Stimulated activated memory B cell treated with anti-CD40 and anti-IgM and Interleukin-4, amounts not matched to agents 10 μg/mL and 1 μg/mL and 100 μg/mL, for 72 hours (primary cell): ENCODE measurements around the gene TRAF3IP1.

Source experiments
- ATAC-seq: fragments of 150-1000 bp; cut with Tn5 transposase; 2 replicates; pipeline ENCODE4 v1.10.0; 2021
- H3K27ac Mint-ChIP-seq: one replicate; pipeline ENCODE4 v1.8.0; 2022; ENCODE audit warnings: mild to moderate bottlenecking, mixed read lengths
- H3K27me3 Mint-ChIP-seq: one replicate; pipeline ENCODE4 v1.8.0; 2022; ENCODE audit warnings: mixed read lengths
- H3K36me3 Mint-ChIP-seq: one replicate; pipeline ENCODE4 v1.8.0; 2022; ENCODE audit warnings: mixed read lengths
- H3K4me1 Mint-ChIP-seq: one replicate; pipeline ENCODE4 v1.8.0; 2022; ENCODE audit warnings: mixed read lengths
- H3K4me3 Mint-ChIP-seq: one replicate; pipeline ENCODE4 v1.8.0; 2022; ENCODE audit warnings: mild to moderate bottlenecking, moderate library complexity, mixed read lengths
- H3K9me3 Mint-ChIP-seq: one replicate; pipeline ENCODE4 v1.8.0; 2022; ENCODE audit warnings: mixed read lengths

Gene TRAF3IP1

DNA sequence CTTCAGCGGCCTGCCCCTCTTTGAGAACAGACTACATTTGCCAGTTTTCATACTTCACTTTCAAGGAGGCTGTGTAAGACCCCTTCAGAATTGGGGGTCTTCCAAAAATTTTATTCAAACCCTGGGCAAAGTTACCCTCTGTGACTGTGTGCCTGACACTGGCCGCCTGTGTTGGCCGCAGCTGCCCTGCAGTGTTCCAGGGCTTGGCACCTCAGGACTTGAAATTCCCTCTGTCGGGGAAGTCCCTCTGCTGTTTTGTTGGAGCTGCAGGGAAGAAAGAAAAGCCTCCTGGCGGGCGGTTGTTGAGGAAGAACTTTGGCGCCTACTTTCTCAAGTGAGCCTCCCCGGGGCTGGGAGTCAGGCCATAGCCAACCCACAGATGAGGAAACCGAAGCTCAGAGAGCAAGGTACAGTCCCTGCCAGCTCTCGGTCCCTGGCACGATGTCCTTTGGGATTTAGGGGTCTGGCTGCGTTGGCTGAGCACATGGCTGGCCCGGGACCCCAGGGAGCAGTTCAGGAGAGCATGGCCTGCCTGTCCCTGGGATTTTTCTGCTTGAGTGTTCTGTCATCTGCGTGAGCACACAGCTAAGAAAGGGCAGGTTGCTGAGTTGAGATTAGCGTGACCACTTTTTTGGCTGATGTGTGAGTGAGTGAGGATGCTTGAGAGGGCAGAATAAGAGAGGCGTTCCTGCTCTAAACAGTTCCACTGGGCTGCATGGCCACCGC, 88.5 kb downstream of the TRAF3IP1 start:
- no peaks in the 10 kb centered on the region for H3K27me3 Mint-ChIP-seq
- peaks cover 6% of the 10 kb centered on the region for H3K36me3 Mint-ChIP-seq
- no peak overlapping the region for H3K4me3 Mint-ChIP-seq
- no peak overlapping the region for H3K27ac Mint-ChIP-seq
- H3K9me3 Mint-ChIP-seq: no peaks in the 10 kb centered on the region
- ATAC-seq: no peak
- H3K4me1 Mint-ChIP-seq: no peaks in the 10 kb centered on the region

DNA sequence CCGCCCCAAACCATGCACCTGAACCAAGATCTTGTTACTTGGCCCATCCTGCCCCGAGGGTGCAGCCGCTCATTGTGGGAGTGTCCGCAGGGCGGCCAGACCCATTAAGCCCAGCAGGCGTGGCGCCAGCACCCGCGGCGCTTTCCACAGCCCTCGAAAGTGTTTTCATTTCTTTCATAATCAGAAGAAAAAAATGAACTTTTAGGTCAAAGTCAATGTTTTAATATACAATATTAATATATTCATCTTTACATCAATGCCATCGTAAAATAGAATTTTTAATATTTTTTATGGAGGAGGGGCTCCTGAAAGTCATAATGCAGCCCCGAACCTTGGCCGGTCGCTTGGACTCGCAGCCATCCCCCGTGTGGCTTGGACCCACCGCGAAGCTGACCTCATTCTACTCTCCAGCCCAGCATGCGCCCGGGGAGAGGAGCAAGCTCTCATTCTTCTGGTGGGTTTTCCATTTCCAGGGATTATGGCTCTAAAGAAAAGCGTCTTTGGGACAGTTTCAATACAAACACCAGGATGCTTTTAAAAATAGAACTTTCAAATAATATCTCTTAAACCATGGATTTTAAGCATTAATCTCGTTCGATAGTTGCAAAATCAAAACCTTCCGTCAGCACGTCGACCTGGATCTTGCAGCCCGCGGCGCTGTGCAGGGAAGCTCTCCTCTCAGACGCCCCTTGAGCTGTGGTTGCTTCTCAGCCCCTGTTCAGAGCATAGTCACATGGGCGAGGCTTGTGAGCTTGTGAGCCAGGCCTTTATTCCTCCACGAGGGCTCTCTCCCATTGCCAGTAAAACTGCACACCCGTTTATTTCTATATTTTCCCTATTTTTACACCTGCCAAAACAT, 89.3 kb downstream of the TRAF3IP1 start:
- no peak for ATAC-seq
- Mint-ChIP-seq H3K27me3 (no peaks in the 10 kb centered on the region), H3K9me3 (no peaks in the 10 kb centered on the region), H3K4me1 (no peaks in the 10 kb centered on the region), H3K4me3 (no peak overlapping the region), H3K36me3 (peaks cover 6% of the 10 kb centered on the region), H3K27ac (no peak overlapping the region)

- Mint-ChIP-seq H3K4me3 (no peak overlapping the region), H3K36me3 (peaks cover 28% of the 10 kb centered on the region), H3K9me3 (peaks cover 8% of the 10 kb centered on the region), H3K4me1 (no peaks in the 10 kb centered on the region), H3K27ac (no peak overlapping the region), H3K27me3 (no peaks in the 10 kb centered on the region)
- ATAC-seq: no peak
These were observed 91.9 kb downstream of the TRAF3IP1 start for GRCh38 chr2:238412067-238412767.

DNA sequence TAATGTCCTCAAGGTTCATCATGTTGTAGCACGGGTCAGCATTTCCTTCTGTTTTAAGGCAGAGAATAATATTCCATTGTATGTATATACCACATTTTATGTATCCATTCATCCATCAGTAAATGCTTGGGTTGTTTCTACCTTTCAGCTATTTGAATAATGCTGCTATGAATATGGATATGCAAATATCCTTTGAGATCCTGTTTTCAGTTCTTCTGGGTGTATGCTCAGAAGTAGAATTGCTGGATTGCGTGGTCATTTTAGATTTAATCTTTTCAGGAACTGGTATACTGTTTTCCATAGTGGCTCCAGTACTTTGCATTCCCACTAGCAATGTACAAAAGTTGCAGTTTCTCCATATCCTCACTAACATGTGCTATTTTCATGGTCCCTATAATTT, 93.0 kb downstream of the TRAF3IP1 start:
- peaks cover 8% of the 10 kb centered on the region for H3K9me3 Mint-ChIP-seq
- H3K4me1 Mint-ChIP-seq: no peaks in the 10 kb centered on the region
- no peak overlapping the region for H3K4me3 Mint-ChIP-seq
- peaks cover 26% of the 10 kb centered on the region for H3K36me3 Mint-ChIP-seq
- ATAC-seq: no peak
- peaks cover 4% of the 10 kb centered on the region for H3K27me3 Mint-ChIP-seq
- no peak overlapping the region for H3K27ac Mint-ChIP-seq

GRCh38 chr2:238415036-238415764, 94.9 kb downstream of the TRAF3IP1 start:
- Mint-ChIP-seq H3K36me3 (peaks cover 33% of the 10 kb centered on the region), H3K4me3 (no peak overlapping the region), H3K4me1 (no peaks in the 10 kb centered on the region), H3K27me3 (peaks cover 6% of the 10 kb centered on the region), H3K27ac (no peak overlapping the region), H3K9me3 (peaks cover 8% of the 10 kb centered on the region)
- no peak for ATAC-seq

DNA sequence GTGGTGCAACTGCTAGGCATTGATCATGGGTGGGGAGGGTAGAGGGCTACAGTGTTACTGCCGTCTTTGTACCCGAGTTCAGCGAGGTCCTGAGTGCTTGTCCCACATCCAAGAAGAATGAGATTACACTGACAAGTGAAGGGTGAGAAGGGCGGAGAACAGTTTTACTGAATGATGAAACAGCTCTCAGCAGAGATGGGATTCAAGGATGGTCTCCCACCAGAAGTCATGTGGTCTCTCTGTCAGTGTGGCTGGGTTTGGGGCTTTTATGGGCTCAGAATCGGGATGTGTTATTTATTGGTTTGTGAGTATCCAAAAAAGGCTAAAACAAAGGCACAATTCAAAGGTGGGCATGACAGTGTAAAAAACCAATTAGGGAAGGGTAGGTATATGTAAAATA, 95.6 kb downstream of the TRAF3IP1 start:
- Mint-ChIP-seq H3K4me3 (no peak overlapping the region), H3K27me3 (peaks cover 6% of the 10 kb centered on the region), H3K4me1 (no peaks in the 10 kb centered on the region), H3K36me3 (peaks cover 34% of the 10 kb centered on the region), H3K27ac (no peak overlapping the region), H3K9me3 (peaks cover 8% of the 10 kb centered on the region)
- no peak for ATAC-seq

DNA sequence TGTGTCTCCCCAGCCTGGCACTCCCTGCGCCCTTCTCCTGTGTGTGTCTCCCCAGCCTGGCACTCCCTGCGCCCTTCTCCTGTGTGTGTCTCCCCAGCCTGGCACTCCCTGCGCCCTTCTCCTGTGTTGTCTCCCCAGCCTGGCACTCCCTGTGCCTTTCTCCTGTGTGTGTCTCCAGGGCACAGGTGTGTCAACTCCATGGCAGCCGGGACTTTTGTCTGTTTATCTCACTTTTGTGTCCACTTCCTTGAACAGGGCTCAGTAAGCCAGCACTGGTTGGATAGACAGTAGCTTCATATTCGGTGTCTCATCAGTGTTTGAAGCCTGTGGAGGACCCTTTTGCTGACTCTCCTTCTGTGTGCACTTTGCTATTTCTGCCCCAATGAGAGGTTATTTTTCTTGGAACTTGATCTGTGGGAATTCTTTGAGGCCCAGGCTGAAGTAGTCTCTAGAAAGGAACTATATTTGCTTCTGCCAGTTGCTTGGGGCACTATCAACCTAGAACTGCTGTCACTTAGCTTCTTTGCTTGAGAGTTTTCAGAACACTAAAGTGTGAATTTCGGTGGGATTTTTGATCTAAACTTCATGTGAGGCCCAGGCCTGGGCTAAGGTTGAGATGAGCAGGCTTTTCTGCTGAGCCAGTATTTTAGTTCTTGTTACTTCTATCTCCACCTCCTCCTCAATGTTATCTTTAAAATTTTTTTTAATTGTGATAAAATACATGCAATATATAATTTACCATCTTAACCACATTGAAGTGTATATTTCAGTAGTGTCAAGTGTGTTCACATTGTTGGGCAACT, 98.1 kb downstream of the TRAF3IP1 start:
- no peaks in the 10 kb centered on the region for H3K4me1 Mint-ChIP-seq
- H3K36me3 Mint-ChIP-seq: peaks cover 34% of the 10 kb centered on the region
- peaks cover 6% of the 10 kb centered on the region for H3K27me3 Mint-ChIP-seq
- H3K9me3 Mint-ChIP-seq: peaks cover 8% of the 10 kb centered on the region
- no peak for ATAC-seq
- H3K4me3 Mint-ChIP-seq: no peak overlapping the region
- H3K27ac Mint-ChIP-seq: no peak overlapping the region

DNA sequence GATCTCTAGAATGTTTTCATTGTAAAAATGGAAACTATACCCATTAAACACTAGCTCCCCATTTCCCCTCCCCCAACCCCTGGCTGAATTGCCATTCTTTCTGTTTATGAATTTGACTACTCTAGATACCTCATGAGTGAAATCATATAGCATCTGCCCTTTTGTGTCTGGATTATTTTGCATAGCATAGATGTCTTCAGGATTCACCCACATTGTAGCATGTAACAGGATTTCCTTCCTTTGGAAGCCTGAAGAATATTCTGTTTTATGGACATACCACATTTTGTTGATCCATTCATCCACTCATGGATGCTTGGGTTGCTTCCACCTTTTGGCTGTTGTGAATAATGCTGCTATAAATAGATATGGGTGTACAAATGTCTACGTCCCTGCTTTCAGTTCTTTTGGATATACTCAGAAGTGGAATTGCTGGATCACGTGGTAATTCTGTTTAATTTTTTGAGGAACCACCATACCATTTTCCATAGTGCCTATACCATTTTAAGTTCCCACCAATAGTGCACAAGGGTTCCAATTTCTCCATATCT, 98.8 kb downstream of the TRAF3IP1 start:
- no peak overlapping the region for H3K27ac Mint-ChIP-seq
- H3K4me3 Mint-ChIP-seq: no peak overlapping the region
- no peaks in the 10 kb centered on the region for H3K4me1 Mint-ChIP-seq
- peaks cover 34% of the 10 kb centered on the region for H3K36me3 Mint-ChIP-seq
- H3K27me3 Mint-ChIP-seq: peaks cover 6% of the 10 kb centered on the region
- ATAC-seq: no peak
- peaks cover 8% of the 10 kb centered on the region for H3K9me3 Mint-ChIP-seq

DNA sequence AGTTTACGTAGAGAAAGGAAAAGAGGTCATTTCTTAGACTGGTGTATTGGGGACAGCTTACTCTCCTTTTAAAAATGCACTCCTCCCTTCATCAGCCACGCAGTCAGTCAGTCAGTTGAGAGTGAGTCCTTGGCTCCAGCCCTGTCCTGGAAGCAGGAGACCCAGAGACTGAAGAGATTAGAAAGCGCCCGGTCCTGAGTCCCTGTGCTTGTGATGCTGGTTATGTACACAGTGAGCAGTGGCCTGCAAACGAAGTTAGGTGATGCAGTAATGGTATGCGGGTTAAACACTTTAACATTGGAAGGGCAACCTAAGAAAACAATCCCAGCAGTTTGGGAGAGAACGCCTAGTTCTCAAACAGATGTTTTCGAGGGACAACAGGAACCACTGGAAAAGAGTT, 100.1 kb downstream of the TRAF3IP1 start:
- Mint-ChIP-seq H3K27me3 (peaks cover 6% of the 10 kb centered on the region), H3K4me3 (no peak overlapping the region), H3K4me1 (no peaks in the 10 kb centered on the region), H3K9me3 (peaks cover 8% of the 10 kb centered on the region), H3K36me3 (peaks cover 28% of the 10 kb centered on the region), H3K27ac (no peak overlapping the region)
- ATAC-seq: no peak

- Mint-ChIP-seq H3K4me1 (peaks cover 6% of the 10 kb centered on the region), H3K4me3 (no peak overlapping the region), H3K36me3 (peaks cover 22% of the 10 kb centered on the region), H3K27me3 (peaks cover 6% of the 10 kb centered on the region), H3K27ac (no peak overlapping the region), H3K9me3 (peaks cover 4% of the 10 kb centered on the region)
- ATAC-seq: no peak
These were observed 100.8 kb downstream of the TRAF3IP1 start for GRCh38 chr2:238420878-238421694.

DNA sequence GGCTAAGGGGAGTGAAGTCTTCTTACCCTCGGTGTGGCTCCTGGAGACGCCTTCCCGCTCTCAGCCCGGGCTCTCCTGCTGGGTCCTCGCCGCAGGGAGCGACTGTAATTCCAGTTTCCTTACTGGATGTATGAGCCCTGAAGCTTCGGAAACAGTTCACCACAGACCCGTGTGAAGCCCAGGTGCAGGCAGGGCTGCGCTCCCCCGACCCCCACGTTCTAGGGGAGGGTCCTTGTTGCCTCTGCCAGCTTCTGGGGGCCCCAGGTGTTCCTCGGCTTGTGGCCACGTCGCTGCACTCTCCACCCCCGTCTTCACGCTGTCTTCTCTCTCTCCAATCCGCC, 101.3 kb downstream of the TRAF3IP1 start:
- H3K4me3 Mint-ChIP-seq: no peak overlapping the region

DNA sequence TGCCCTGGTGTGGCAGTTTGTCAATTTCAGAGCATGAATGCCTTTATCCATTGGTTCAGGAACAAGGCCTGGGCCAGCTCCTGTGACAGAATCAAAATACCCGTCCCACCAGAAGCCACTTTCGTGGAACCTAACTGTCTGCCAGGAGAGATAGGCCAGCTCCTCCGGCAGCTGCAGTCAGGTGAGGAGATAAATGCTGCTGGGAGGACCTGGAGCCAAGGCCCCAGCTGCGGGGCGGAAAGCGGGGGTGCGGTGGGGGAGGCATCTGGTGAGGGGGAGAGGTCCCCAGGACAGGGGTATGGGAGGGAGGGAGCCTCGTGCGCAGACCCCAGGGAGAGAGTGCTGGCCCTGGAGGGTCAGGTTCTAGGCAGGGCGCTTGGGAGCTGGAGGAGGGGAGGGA, 102.0 kb downstream of the TRAF3IP1 start:
- Mint-ChIP-seq H3K9me3 (no peaks in the 10 kb centered on the region), H3K4me1 (peaks cover 9% of the 10 kb centered on the region), H3K27ac (no peak overlapping the region), H3K36me3 (peaks cover 10% of the 10 kb centered on the region), H3K27me3 (peaks cover 6% of the 10 kb centered on the region), H3K4me3 (no peak overlapping the region)
- no peak for ATAC-seq

More for the DNA sequence above, 101.3 kb downstream of the TRAF3IP1 start:
- ATAC-seq: no peak
- Mint-ChIP-seq H3K27ac (no peak overlapping the region), H3K9me3 (peaks cover 3% of the 10 kb centered on the region), H3K36me3 (peaks cover 16% of the 10 kb centered on the region), H3K4me1 (peaks cover 9% of the 10 kb centered on the region), H3K27me3 (peaks cover 6% of the 10 kb centered on the region)

DNA sequence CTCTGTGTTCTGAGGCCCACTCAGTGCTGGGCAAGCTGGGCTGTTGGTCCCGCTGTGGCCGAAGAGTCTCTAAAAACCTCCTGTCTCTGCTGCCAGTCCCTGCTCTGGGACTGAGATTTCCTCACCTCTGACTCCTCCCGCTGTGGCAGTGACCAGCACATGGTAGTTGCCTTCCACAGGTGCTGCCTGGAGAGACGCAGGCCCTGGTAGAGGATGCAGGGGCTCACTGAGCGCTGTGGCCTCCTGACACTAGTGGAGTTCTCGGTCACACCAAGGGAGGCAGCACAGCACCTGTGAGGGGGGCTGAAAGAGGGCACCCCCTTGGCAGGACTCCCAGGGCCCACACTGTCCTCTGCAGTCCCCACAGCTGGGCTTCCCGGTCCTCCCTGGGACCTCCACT, 102.6 kb downstream of the TRAF3IP1 start:
- ATAC-seq: no peak
- Mint-ChIP-seq H3K4me1 (peaks cover 16% of the 10 kb centered on the region), H3K36me3 (peaks cover 8% of the 10 kb centered on the region), H3K27me3 (peaks cover 6% of the 10 kb centered on the region), H3K4me3 (no peak overlapping the region), H3K27ac (no peak overlapping the region), H3K9me3 (no peaks in the 10 kb centered on the region)
